NB4 (cell line): ENCODE measurements around the gene TMEM170B.
A peak's percentile ranks its signal among the peaks of the same experiment; 100 is the strongest.
"Not testable (repeated sequence)": the region's sequence is repeated elsewhere in the genome, so short reads cannot be mapped to it uniquely, and the experiment has no call there.

Experiments used
- DNase-seq: peaks from one replicate; pipeline ENCODE4 v3.0.0; 2010; ENCODE audit warnings: low read depth
- H3K4me3 ChIP-seq: one replicate; pipeline ENCODE4 v1.5.1; 2011; ENCODE audit warnings: mild to moderate bottlenecking, low read depth, low read length, moderate library complexity
- CTCF ChIP-seq: IDR thresholded peaks from one replicate; pipeline ENCODE4 v1.5.1; 2012; ENCODE audit warnings: low read depth, low read length
- MAX ChIP-seq: IDR thresholded peaks from 2 replicates; pipeline ENCODE4 v1.6.1; 2011; ENCODE audit warnings: low read depth, low read length
- MYC ChIP-seq: IDR thresholded peaks from 2 replicates; pipeline ENCODE4 v1.6.1; 2011; ENCODE audit warnings: low read depth, low read length
- POLR2A ChIP-seq: IDR thresholded peaks from 2 replicates; pipeline ENCODE4 v1.6.1; 2011; ENCODE audit warnings: mild to moderate bottlenecking; ENCODE audit not compliant: insufficient read length; ENCODE audit errors: extremely low read depth

The TMEM170B gene

GRCh38 chr6:11535801-11536230 is 1.7 kb upstream of the TMEM170B start:
- no peak for TF ChIP-seq POLR2A
- TF ChIP-seq MAX: 0 out of 2 replicates have a peak, but pooled peaks have one; percentile 15
- no peak for TF ChIP-seq CTCF
- no peak for TF ChIP-seq MYC
- no peak overlapping the region for H3K4me3 ChIP-seq
- peak; percentile 91 for DNase-seq

- TF ChIP-seq MAX: no peak
- no peak for TF ChIP-seq POLR2A
- no peak for TF ChIP-seq CTCF
- no peak for TF ChIP-seq MYC
- DNase-seq: peak; percentile 33
- peak overlapping the region; percentile 66 for H3K4me3 ChIP-seq
These were observed 754 bp upstream of the TMEM170B start for GRCh38 chr6:11536795-11537194.

- TF ChIP-seq MYC (no peak), POLR2A (peak; percentile 24)
- peak; percentile 78 for DNase-seq
- peak overlapping the region; percentile 86 for H3K4me3 ChIP-seq
These were observed 686 bp downstream of the TMEM170B start for GRCh38 chr6:11538052-11538818.

- peak overlapping the region; percentile 86 for H3K4me3 ChIP-seq
- peak; percentile 76 for DNase-seq
- no peak for TF ChIP-seq MAX
- no peak for TF ChIP-seq CTCF
- no peak for TF ChIP-seq POLR2A
- no peak for TF ChIP-seq MYC
These were observed 1.4 kb downstream of the TMEM170B start for GRCh38 chr6:11538819-11539468.

- no peak overlapping the region for H3K4me3 ChIP-seq
- DNase-seq: peak; percentile 35
- TF ChIP-seq MAX: no peak
- no peak for TF ChIP-seq MYC
- TF ChIP-seq POLR2A: no peak
- no peak for TF ChIP-seq CTCF
These were observed 5.3 kb downstream of the TMEM170B start for GRCh38 chr6:11542863-11543262.

- no peak overlapping the region for H3K4me3 ChIP-seq
- no peak for TF ChIP-seq MYC
- TF ChIP-seq CTCF: no peak
- TF ChIP-seq MAX: no peak
- TF ChIP-seq POLR2A: no peak
These were observed 6.5 kb downstream of the TMEM170B start for GRCh38 chr6:11543919-11544518.

GRCh38 chr6:11547846-11548245 is 10.3 kb downstream of the TMEM170B start:
- DNase-seq, H3K4me3 ChIP-seq: not testable (repeated sequence)

More at GRCh38 chr6:11543919-11544518, 6.5 kb downstream of the TMEM170B start:
- DNase-seq: no peak

GRCh38 chr6:11548578-11548977 is 11.0 kb downstream of the TMEM170B start:
- not testable (repeated sequence) for H3K4me3 ChIP-seq, DNase-seq
